Vagina (tissue), 2 donors: ENCODE measurements around the gene SF3B2. TPM values are rescaled to one million over a fixed set of nuclear protein-coding genes. Genes with fewer than 3 reads are reported as not detected.
"Not testable (repeated sequence)": the region's sequence is repeated elsewhere in the genome, so short reads cannot be mapped to it uniquely, and the experiment has no call there.

ENCODE experiments used
- DNase-seq, 2 donors: peaks; one replicate each; pipeline ENCODE4 v3.0.0-alpha.2; 2017; ENCODE audit errors: extremely low spot score in 2 of 2
- H3K27ac ChIP-seq: fragments of 200-600 bp; sonication (generic); one replicate; pipeline ENCODE4 v1.5.1; 2019
- H3K27me3 ChIP-seq: fragments of 200-600 bp; sonication (generic); one replicate; pipeline ENCODE4 v1.5.1; 2019
- H3K36me3 ChIP-seq, 2 donors: fragments of 200-600 bp; sonication (generic); one replicate each; pipeline ENCODE4 v1.5.1; 2017 to 2019
- H3K4me1 ChIP-seq: fragments of 200-600 bp; sonication (generic); one replicate; pipeline ENCODE4 v1.5.1; 2019
- H3K4me3 ChIP-seq, 2 donors: fragments of 200-600 bp; sonication (generic); 1 replicate in 1 of 2; 2 replicates in 1 of 2; pipeline ENCODE4 v1.5.1; 2016 to 2019
- H3K9me3 ChIP-seq: fragments of 200-600 bp; sonication (generic); one replicate; pipeline ENCODE4 v1.5.1; 2019
- POLR2A ChIP-seq, 2 donors: fragments of 450-650 bp; IDR thresholded peaks; one replicate each; pipeline ENCODE4 v1.6.1; 2017; ENCODE audit warnings: antibody characterized with exemption in 2 of 2, mild to moderate bottlenecking in 2 of 2, moderate library complexity in 2 of 2
- POLR2AphosphoS5 ChIP-seq, 2 donors: sonication (generic); formaldehyde crosslinking; IDR thresholded peaks; one replicate each; pipeline ENCODE4 v1.9.0; 2017; ENCODE audit warnings: antibody characterized with exemption in 2 of 2, mild to moderate bottlenecking in 2 of 2, low read depth in 1 of 2; ENCODE audit not compliant: insufficient read depth in 1 of 2
- intact Hi-C: fragments of 100-400 bp; cut with DNase I; formaldehyde crosslinking; loops from one replicate; pipeline ENCODE4 v1.15.1; 2023
- total RNA-seq: library from RNA; depleted of rRNA; stranded (reverse); fragments of >200 nt; gene quantifications from one replicate; pipeline ENCODE4 v1.2.3, GENCODE V29; 2016
- TF ChIP-seq, protein P1 (sequence below), 3 experiments: fragments of 450-650 bp in 2 of 3; fragments of 200-600 bp in 1 of 3; sonication (generic) in 1 of 3; IDR thresholded peaks; one replicate each; pipeline ENCODE4 v1.5.1; 2017 to 2019; ENCODE audit warnings: antibody characterized with exemption in 3 of 3, mild to moderate bottlenecking in 2 of 3, moderate library complexity in 2 of 3

SF3B2 gene
- total RNA-seq, 1 donor from 2014 or later = 107 TPM

GRCh38 chr11:66112601-66113499, 60.7 kb downstream of the SF3B2 start:
- intact Hi-C loops = no loop called here
- peaks cover 43% of the 10 kb centered on the region for H3K4me1 ChIP-seq
- H3K9me3 ChIP-seq = no peaks in the 10 kb centered on the region
- DNase-seq = no peak
- no peak for TF ChIP-seq POLR2AphosphoS5 (IDR thresholded peaks at IDR 0.05; ENCODE audit: insufficient read depth in 1 of 2, low read depth in 1 of 2)
- TF ChIP-seq POLR2A (IDR thresholded peaks at IDR 0.05) = no peak
- TF ChIP-seq, protein P1, sequence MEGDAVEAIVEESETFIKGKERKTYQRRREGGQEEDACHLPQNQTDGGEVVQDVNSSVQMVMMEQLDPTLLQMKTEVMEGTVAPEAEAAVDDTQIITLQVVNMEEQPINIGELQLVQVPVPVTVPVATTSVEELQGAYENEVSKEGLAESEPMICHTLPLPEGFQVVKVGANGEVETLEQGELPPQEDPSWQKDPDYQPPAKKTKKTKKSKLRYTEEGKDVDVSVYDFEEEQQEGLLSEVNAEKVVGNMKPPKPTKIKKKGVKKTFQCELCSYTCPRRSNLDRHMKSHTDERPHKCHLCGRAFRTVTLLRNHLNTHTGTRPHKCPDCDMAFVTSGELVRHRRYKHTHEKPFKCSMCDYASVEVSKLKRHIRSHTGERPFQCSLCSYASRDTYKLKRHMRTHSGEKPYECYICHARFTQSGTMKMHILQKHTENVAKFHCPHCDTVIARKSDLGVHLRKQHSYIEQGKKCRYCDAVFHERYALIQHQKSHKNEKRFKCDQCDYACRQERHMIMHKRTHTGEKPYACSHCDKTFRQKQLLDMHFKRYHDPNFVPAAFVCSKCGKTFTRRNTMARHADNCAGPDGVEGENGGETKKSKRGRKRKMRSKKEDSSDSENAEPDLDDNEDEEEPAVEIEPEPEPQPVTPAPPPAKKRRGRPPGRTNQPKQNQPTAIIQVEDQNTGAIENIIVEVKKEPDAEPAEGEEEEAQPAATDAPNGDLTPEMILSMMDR (IDR thresholded peaks at IDR 0.05) = no peak
- H3K27ac ChIP-seq = no peak overlapping the region
- no peaks in the 10 kb centered on the region for H3K36me3 ChIP-seq
- no peak overlapping the region for H3K4me3 ChIP-seq
- H3K27me3 ChIP-seq = no peaks in the 10 kb centered on the region

DNA sequence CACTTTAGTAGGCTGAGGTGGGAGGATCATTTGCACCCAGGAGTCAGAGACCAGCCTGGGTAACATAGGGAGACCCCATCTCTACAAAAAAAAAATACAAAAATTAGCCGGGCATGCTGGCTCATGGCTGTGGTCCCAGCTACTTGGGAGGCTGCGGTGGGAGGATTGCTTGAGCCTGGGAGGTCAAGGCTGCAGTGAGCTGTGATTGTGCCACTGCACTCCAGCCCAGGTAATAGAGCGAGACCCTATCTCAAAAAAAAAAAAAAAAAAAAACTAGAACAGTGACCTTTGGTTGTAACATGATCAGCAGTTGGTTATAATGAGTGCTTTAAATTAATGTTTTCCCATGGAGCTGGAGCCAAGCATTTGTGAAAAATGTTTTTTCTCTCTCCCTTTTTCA, 62.8 kb downstream of the SF3B2 start:
- H3K36me3 ChIP-seq, DNase-seq, H3K27me3 ChIP-seq, H3K27ac ChIP-seq, intact Hi-C loops, H3K9me3 ChIP-seq, H3K4me3 ChIP-seq: not testable (repeated sequence)
- H3K4me1 ChIP-seq = peaks cover 54% of the 10 kb centered on the region

GRCh38 chr11:66115638-66116301, 63.6 kb downstream of the SF3B2 start:
- Histone ChIP-seq H3K4me3 (no peak overlapping the region), H3K27ac (no peak overlapping the region), H3K9me3 (no peaks in the 10 kb centered on the region), H3K36me3 (no peaks in the 10 kb centered on the region), H3K27me3 (no peaks in the 10 kb centered on the region), H3K4me1 (peaks cover 53% of the 10 kb centered on the region)
- no peak for TF ChIP-seq POLR2A (IDR thresholded peaks at IDR 0.05)
- TF ChIP-seq POLR2AphosphoS5 (IDR thresholded peaks at IDR 0.05; ENCODE audit: insufficient read depth in 1 of 2, low read depth in 1 of 2) = no peak
- TF ChIP-seq, protein P1 (IDR thresholded peaks at IDR 0.05) = no peak
- no peak for DNase-seq
- intact Hi-C loops = no loop called here

DNA sequence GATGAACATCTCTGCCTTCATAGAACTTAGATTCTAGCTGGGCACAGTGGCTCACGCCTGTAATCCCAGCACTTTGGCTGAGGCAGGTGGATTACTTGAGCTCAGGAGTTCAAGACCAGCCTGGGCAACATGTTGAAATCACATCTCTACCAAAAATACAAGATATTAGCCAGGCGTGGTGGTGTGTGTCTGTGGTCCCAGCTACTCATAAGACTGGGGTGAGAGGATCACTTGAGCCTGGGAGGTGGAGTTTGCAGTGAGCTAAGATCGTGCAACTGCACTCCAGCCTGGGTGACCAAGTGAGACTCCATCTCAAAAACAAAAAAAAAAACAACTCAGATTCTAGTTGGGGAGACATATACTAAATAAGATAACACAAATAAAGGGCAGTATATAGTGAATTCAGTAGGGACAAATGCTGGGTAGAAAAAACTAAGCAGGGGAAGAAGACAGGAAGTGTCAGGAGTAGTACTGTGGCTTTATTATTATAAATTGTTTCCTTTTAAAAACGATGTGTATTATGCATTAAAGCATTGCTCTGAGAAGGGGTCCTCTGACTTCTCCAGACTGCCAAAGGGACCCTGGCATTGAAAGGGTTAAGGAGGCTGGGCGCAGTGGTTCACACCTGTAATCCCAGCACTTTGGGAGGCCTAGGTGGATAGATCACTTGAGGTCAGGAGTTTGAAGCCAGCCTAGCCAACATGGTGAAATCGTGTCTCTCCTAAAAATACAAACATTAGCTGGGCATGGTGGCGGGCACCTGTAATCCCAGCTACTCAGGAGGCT, 64.6 kb downstream of the SF3B2 start:
- no peak overlapping the region for H3K27ac ChIP-seq
- H3K36me3 ChIP-seq = no peaks in the 10 kb centered on the region
- H3K4me3 ChIP-seq = no peak overlapping the region
- H3K27me3 ChIP-seq = no peaks in the 10 kb centered on the region
- DNase-seq = no peak
- intact Hi-C loops = no loop called here
- H3K4me1 ChIP-seq = peaks cover 43% of the 10 kb centered on the region
- no peaks in the 10 kb centered on the region for H3K9me3 ChIP-seq
- TF ChIP-seq POLR2A (IDR thresholded peaks at IDR 0.05) (no peak), POLR2AphosphoS5 (IDR thresholded peaks at IDR 0.05; ENCODE audit: insufficient read depth in 1 of 2, low read depth in 1 of 2) (no peak)
- TF ChIP-seq, protein P1 (IDR thresholded peaks at IDR 0.05) = no peak

DNA sequence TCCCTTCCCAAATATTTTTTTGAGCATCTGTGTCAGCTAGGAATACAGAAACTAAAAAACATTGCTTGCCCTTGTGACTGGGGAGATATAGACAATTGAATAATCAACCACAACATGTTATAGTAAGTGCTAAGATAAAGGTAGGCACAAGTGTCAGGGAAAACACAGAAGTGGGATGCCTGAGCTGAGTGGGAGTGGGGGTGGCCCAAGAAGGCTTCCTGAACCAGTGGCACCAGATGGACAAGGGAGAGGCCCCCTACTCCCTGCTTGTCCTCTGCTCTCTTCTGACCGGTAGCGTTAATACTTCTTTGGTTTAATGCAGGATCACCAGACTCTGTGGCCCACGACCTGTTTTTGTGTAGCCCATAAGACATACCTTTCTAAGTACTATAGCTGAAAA, 66.7 kb downstream of the SF3B2 start:
- TF ChIP-seq, protein P1 (IDR thresholded peaks at IDR 0.05) = no peak
- TF ChIP-seq POLR2AphosphoS5 (IDR thresholded peaks at IDR 0.05; ENCODE audit: insufficient read depth in 1 of 2, low read depth in 1 of 2) = no peak
- no peak for TF ChIP-seq POLR2A (IDR thresholded peaks at IDR 0.05)

More for the DNA sequence above, 66.7 kb downstream of the SF3B2 start:
- H3K4me1 ChIP-seq = peaks cover 27% of the 10 kb centered on the region
- H3K4me3 ChIP-seq = no peak overlapping the region
- no peak overlapping the region for H3K27ac ChIP-seq
- H3K9me3 ChIP-seq = no peaks in the 10 kb centered on the region
- H3K36me3 ChIP-seq = no peaks in the 10 kb centered on the region
- no peaks in the 10 kb centered on the region for H3K27me3 ChIP-seq
- DNase-seq = no peak
- intact Hi-C loops = no loop called here
